Heart right ventricle (tissue), 16 donors: ENCODE measurements around the gene DUSP21. TPM values are rescaled to one million over a fixed set of nuclear protein-coding genes. Genes with fewer than 3 reads are reported as not detected.
"Not testable (repeated sequence)": the region's sequence is repeated elsewhere in the genome, so short reads cannot be mapped to it uniquely, and the experiment has no call there.

ENCODE experiments used
- ATAC-seq, 8 donors: fragments of 200-7000 bp; cut with Tn5 transposase; one replicate each; pipeline ENCODE4 v1.9.1; 2020; ENCODE audit warnings: mild to moderate bottlenecking in 8 of 8, moderate library complexity in 8 of 8, moderate number of reproducible peaks in 1 of 8
- DNase-seq, 2 donors: peaks; one replicate each; pipeline ENCODE4 v3.0.0-alpha.2; 2020
- H3K27ac ChIP-seq, 10 donors: fragments of 200-600 bp; sonication (generic) in 2 of 10; one replicate each; pipeline versions ENCODE4 v1.5.0 to v1.8.0; 2020 to 2022; ENCODE audit warnings: mild to moderate bottlenecking in 3 of 10
- H3K27me3 ChIP-seq, 7 donors: fragments of 200-600 bp; one replicate each; pipeline ENCODE4 v1.8.0; 2021 to 2022; ENCODE audit warnings: mild to moderate bottlenecking in 2 of 7
- H3K36me3 ChIP-seq, 9 donors: fragments of 200-600 bp; sonication (generic) in 1 of 9; one replicate each; pipeline versions ENCODE4 v1.5.0 to v1.8.0; 2020 to 2022; ENCODE audit warnings: mild to moderate bottlenecking in 2 of 9
- H3K4me1 ChIP-seq, 9 donors: fragments of 200-600 bp; sonication (generic) in 1 of 9; one replicate each; pipeline versions ENCODE4 v1.5.0 to v1.8.0; 2020 to 2022; ENCODE audit warnings: mild to moderate bottlenecking in 4 of 9
- H3K4me3 ChIP-seq, 10 donors: fragments of 200-600 bp; sonication (generic) in 2 of 10; one replicate each; pipeline versions ENCODE4 v1.5.0 to v1.8.0; 2020 to 2022; ENCODE audit warnings: mild to moderate bottlenecking in 7 of 10, moderate library complexity in 2 of 10
- H3K9me3 ChIP-seq, 11 donors: fragments of 200-600 bp in 10 of 11; sonication (generic) in 2 of 11; one replicate each; pipeline versions ENCODE4 v1.5.0 to v1.8.0; 2013 to 2022; ENCODE audit warnings: mild to moderate bottlenecking in 2 of 11, control low read depth in 1 of 11, moderate library complexity in 1 of 11
- CTCF ChIP-seq, 9 donors: fragments of 200-600 bp; sonication (generic) in 2 of 9; IDR thresholded peaks; one replicate each; pipeline versions ENCODE4 v1.5.0 to v1.8.0; 2021 to 2022; ENCODE audit warnings: antibody characterized with exemption in 9 of 9, mild to moderate bottlenecking in 5 of 9, moderate library complexity in 1 of 9
- WGBS, 2 donors: extraction: QIAGEN DNeasy Blood & Tissue Kit; methylation state at CpG; one replicate each; pipeline ENCODE4 v1.1.7; 2013; ENCODE audit warnings: inconsistent platforms in 1 of 2; 5-methylcytosine and 5-hydroxymethylcytosine counted together
- intact Hi-C, 10 donors: fragments of 100-400 bp; cut with DNase I; formaldehyde crosslinking; loops; one replicate each; pipeline versions ENCODE4 v1.11.1 to v1.14.2; 2022
- polyA plus RNA-seq, 2 donors: library from polyadenylated mRNA; stranded (reverse); fragments of 200-250 nt; gene quantifications; one replicate each; pipeline ENCODE4 v1.2.3, GENCODE V29; 2013
- total RNA-seq, 10 donors: library from RNA; stranded (reverse); fragmentation: NEBNext Ultra II Directional in 3 of 10; extraction: Animal tissue kit (Norgen Biotek cat#: 25700) in 3 of 10; gene quantifications; one replicate each; pipeline versions ENCODE4 v1.2.1 to v1.2.4, GENCODE V29; 2021 to 2023
- donor health status: Arrhythmogenic right ventricular cardiomyopathy.
- donor health status: ischemic (EF 13 %, LVEDD 7.1; RV severe dilation, severe dysfunction).
- donor health status: healthy with polysubstance abuse.
- donor health status: DM: no; HTN: yes; CAD: no.
- donor health status: DM: no; HTN: no; CAD: no.
- donor health status: ischemic (EF 25% LVEDD 6.9; RV normal size, moderate dysfunction).
- donor health status: ischemic (EF 25% LVEDD 5.7; RV mildly dilated, moderate dysfunction).
- donor health status: healthy.
- donor health status: DM: yes; HTN: yes; CAD: no.
- donor health status: Ischemic cardiomyopathy.
- donor health status: ischemic (EF 35%, LVEDD 5.7; RV mildly dilated, moderate dysfunction).
- donor health status: nonischemic (EF 11% LVEDD 7.7; RV severe dilation, severe dysfunction).
- donor health status: DM: yes; HTN: yes; CAD: no.
- donor health status: PGD.
- donor health status: ischemic (EF 29% LVEDD 5.4; RV normal size, mild dysfunction).
- donor health status: nonischemic (EF 23%, LVEDD 6.1; RV moderate dilation, normal function).

DUSP21 gene
- total and polyA plus RNA-seq, 12 donors = not detected

- Histone ChIP-seq H3K4me1 (no peaks in the 10 kb centered on the region), H3K36me3 (no peaks in the 10 kb centered on the region), H3K4me3 (no peak overlapping the region), H3K27me3 (peaks cover 0 to 10% (median 0%) of the 10 kb centered on the region in 7 donors), H3K27ac (no peak overlapping the region), H3K9me3 (no peaks in the 10 kb centered on the region)
- TF ChIP-seq CTCF (IDR thresholded peaks at IDR 0.05) = no peak
- DNase-seq (no peak), ATAC-seq (no peak)
- intact Hi-C loops = no loop called here
- 32 to 36% methylated on average over 2 of the region's 2 CpGs for WGBS, 2 donors
These were observed 14.0 kb upstream of the DUSP21 start for GRCh38 chrX:44829832-44830231.

DNA sequence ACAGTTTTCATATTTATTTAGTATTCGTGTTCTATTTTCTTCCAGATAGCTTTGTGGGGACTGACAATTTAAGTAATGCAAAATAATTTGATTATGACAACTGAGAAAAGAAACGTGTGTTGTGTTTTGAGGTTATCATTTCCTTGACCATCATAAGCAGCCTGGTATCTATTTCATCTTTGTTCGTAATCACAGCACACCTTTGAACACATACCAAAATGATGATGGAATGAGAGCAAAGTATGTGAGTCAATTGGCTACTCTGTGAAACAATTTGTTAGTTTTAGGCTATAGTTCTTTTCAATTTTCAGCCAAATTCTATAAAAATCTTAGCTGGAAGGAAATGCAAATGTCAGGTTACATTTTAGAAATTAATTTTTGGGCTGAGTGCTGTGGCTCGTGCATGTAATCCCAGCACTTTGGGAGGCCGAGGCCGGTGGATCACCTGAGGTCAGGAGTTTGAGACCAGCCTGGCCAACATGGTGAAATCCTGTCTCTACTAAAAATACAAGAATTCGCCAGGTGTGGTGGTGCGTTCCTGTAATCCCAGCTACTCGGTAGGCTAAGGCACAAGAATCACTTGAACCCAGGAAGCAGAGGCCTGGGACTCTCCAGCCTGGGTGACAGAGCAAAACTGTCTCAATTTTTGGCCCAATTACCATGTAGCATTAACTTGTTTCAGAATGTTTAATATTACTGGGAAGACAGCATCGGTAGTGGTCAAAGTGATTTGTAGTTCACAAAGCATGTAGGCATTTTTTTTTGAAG, 1.1 kb upstream of the DUSP21 start:
- intact Hi-C loops = no loop called here
- H3K36me3 ChIP-seq = no peaks in the 10 kb centered on the region
- DNase-seq (no peak), ATAC-seq (no peak)
- no peaks in the 10 kb centered on the region for H3K9me3 ChIP-seq
- H3K4me3 ChIP-seq = no peak overlapping the region
- H3K27ac ChIP-seq = no peak overlapping the region
- TF ChIP-seq CTCF (IDR thresholded peaks at IDR 0.05) = no peak
- H3K27me3 ChIP-seq = peaks cover 0 to 7% (median 0%) of the 10 kb centered on the region in 7 donors
- no peaks in the 10 kb centered on the region for H3K4me1 ChIP-seq
- 92% methylated on average over 10 of the region's 10 CpGs for WGBS, 2 donors

- WGBS, 2 donors = 69 to 75% methylated on average over 2 of the region's 2 CpGs
- ATAC-seq = no peak
- no peak for DNase-seq
- H3K4me3 ChIP-seq = no peak overlapping the region
- H3K27me3 ChIP-seq = peaks cover 0 to 7% (median 0%) of the 10 kb centered on the region in 7 donors
- no peaks in the 10 kb centered on the region for H3K9me3 ChIP-seq
- H3K36me3 ChIP-seq = no peaks in the 10 kb centered on the region
- intact Hi-C loops = no loop called here
- TF ChIP-seq CTCF (IDR thresholded peaks at IDR 0.05) = no peak
- no peaks in the 10 kb centered on the region for H3K4me1 ChIP-seq
- H3K27ac ChIP-seq = no peak overlapping the region
These were observed 511 bp upstream of the DUSP21 start for GRCh38 chrX:44843318-44843702.

- no peaks in the 10 kb centered on the region for H3K9me3 ChIP-seq
- no peak for DNase-seq
- H3K36me3 ChIP-seq = no peaks in the 10 kb centered on the region
- WGBS, 2 donors = 95 to 96% methylated on average over 26 of the region's 26 CpGs
- no peak for ATAC-seq
- no peaks in the 10 kb centered on the region for H3K27me3 ChIP-seq
- no peak for TF ChIP-seq CTCF (IDR thresholded peaks at IDR 0.05)
- H3K27ac ChIP-seq = no peak overlapping the region
- H3K4me3 ChIP-seq = no peak overlapping the region
- intact Hi-C loops = no loop called here
- no peaks in the 10 kb centered on the region for H3K4me1 ChIP-seq
These were observed 383 bp downstream of the DUSP21 start for GRCh38 chrX:44844204-44844603.

- intact Hi-C loops, H3K27ac ChIP-seq, H3K27me3 ChIP-seq, ATAC-seq, DNase-seq, H3K4me3 ChIP-seq, H3K9me3 ChIP-seq, H3K4me1 ChIP-seq, H3K36me3 ChIP-seq: not testable (repeated sequence)
- 89 to 96% methylated on average over 6 of the region's 6 CpGs for WGBS, 2 donors
These were observed 7.1 kb downstream of the DUSP21 start for GRCh38 chrX:44850891-44851290.
